ENCODE results near the gene MED22.
"Not testable (repeated sequence)": the region's sequence is repeated elsewhere in the genome, so short reads cannot be mapped to it uniquely, and the experiment has no call there.

The MED22 gene

DNA sequence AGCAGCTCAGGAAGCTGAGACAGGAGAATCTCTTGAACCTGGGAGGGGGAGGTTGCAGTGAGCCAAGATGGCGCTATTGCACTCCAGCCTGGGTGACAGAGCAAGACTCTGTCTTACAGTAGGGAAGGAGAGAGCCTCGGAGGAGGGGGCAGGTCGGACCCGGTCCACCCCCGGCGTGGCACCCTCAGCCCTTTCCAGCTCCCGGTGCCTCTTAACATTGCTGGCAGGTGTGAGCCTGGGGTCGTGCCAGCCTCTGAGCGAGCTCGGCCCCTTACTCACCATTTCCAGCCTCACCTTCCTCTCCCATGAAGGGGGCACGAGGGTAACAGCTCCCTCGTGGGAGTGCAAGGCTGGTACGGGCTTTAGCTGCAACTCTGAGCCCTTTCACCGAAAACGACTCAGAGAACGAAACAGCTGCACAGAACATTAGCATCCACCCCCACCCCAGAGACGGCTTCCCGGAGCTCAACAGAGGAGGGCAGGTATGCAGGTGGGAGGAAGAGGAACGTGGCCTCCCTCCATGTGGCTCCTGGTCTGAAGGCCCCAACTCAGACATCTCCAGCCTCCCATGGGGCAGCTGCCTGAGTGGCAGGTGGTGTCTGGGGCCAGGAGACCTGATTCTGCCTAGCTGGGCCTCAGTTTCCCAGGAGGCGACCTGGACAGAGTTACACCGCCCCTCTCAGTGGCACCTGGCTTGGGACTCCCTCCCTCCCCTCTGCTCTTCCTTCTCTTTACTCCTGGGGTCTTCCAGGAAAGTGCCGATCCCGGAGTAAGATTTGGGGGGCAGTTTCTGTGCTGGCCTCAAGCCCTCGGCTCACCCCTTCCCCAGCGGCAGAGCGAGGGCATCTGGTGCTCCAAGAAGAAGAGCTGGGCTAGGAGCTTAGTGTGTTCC is 44.4 kb downstream of the MED22 start:
- DNase-seq, result no peak

GRCh38 chr9:133301253-133302230 is 46.4 kb downstream of the MED22 start:
- no peak for DNase-seq

DNA sequence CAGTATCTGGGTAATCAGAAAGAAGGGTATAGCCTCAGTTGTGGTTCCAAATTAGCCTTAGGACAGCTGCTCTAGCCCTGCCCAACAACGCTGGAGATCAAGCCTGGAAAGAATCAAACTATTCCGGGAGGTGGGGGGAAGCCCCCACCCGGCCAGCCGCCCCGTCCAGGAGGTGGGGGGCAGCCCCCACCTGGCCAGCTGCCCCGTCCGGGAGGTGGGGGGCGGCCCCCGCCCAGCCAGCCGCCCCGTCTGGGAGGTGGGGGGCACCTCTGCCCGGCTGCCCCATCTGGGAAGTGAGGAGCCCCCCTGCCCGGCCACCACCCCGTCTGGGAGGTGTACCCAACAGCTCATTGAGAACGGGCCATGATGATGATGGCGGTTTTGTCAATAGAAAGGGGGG is 47.9 kb downstream of the MED22 start:
- not testable (repeated sequence) for DNase-seq

- no peak for DNase-seq
These were observed 53.7 kb downstream of the MED22 start for GRCh38 chr9:133294257-133294656.

DNA sequence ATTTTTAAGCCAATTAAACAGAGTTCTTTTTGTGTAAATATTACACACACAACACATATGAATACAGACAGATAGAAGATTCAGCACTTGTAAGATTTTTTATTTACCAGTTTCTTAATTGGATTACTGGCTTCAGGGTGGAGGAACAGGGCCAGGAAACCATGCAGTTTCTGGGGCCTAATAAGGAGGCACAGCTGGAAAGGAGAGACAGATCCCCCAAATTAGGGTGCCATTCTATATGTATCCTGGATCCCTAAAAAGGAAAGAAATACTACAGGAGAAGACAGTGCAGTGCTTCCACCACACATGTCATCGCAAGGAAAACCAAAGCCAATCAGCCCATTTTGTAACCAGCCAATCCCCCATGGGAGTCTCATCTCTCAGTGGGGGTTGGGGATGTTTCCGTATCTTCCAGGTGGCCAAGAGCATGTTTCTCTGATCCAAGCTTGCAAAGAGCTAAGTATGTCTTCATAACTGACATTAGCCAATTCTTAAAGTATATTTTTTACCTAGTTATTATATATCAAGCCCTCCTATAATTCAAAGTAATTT is 57.1 kb downstream of the MED22 start:
- DNase-seq, result no peak

Data from GF-D8 (cell line).